ENCODE results near the gene RB1.

DNA sequence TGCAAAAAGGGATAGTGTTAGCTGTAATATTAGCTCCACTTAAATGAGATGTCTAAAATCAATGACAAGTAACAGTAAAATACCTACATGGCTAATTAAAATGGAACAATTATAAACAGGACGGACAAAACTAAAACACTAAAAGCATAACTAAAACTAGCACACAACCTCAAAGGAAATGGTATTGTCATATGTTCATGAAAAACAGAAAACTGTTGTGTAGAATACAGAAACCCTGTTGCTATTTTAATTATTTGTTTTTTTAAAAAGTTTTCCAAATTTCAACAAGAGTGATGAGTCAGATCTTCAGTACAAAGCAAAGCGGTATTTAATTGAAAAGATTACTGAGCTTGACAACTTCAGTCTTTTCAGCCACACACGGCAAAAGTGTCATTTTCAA, 225.2 kb downstream of the RB1 start:
- TF ChIP-seq, protein P1, sequence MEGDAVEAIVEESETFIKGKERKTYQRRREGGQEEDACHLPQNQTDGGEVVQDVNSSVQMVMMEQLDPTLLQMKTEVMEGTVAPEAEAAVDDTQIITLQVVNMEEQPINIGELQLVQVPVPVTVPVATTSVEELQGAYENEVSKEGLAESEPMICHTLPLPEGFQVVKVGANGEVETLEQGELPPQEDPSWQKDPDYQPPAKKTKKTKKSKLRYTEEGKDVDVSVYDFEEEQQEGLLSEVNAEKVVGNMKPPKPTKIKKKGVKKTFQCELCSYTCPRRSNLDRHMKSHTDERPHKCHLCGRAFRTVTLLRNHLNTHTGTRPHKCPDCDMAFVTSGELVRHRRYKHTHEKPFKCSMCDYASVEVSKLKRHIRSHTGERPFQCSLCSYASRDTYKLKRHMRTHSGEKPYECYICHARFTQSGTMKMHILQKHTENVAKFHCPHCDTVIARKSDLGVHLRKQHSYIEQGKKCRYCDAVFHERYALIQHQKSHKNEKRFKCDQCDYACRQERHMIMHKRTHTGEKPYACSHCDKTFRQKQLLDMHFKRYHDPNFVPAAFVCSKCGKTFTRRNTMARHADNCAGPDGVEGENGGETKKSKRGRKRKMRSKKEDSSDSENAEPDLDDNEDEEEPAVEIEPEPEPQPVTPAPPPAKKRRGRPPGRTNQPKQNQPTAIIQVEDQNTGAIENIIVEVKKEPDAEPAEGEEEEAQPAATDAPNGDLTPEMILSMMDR (conservative IDR thresholded peaks at IDR 0.05; ENCODE audit: low read depth, low read length): no peak
- TF ChIP-seq EZH2 (IDR thresholded peaks at IDR 0.05; ENCODE audit: borderline replicate concordance, low read depth, low read length, poor library complexity, severe bottlenecking): no peak

Data from A673 (cell line).